HG03520 (cell line): ENCODE measurements around the gene SCMH1.
"Not testable (repeated sequence)": the region's sequence is repeated elsewhere in the genome, so short reads cannot be mapped to it uniquely, and the experiment has no call there.

Experiments used
- ATAC-seq: cut with Tn5 transposase; IDR thresholded peaks from one replicate; pipeline ENCODE4 v1.9.1; 2021; ENCODE audit warnings: mild to moderate bottlenecking, moderate library complexity; ENCODE audit not compliant: unreplicated experiment

The SCMH1 gene

GRCh38 chr1:41158147-41158875 is 83.8 kb downstream of the SCMH1 start:
- no peak for ATAC-seq

- no peak for ATAC-seq
Measured at GRCh38 chr1:41155105-41155504, 87.0 kb downstream of the SCMH1 start.

GRCh38 chr1:41153750-41154274 is 88.3 kb downstream of the SCMH1 start:
- no peak for ATAC-seq

GRCh38 chr1:41152622-41153044 is 89.5 kb downstream of the SCMH1 start:
- no peak for ATAC-seq

DNA sequence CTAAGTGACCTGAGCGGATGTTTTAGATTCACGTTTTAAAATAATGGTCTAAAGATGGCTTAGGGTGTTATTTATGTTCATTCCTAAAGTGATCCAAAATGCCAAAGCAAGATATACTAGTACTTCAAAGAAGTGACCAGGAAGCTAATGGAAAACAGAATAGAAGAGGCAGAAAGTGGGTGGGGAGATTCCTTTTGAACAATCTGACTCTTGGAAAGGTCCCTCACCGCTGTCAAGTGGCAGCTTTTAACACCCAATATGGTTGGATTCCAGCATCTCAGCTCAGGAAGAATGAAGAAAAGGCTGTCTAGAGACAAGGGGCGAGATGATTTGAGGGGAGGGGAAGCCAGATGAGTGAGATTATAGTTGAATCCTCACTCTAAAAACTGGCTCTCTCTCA is 90.3 kb downstream of the SCMH1 start:
- ATAC-seq: no peak

DNA sequence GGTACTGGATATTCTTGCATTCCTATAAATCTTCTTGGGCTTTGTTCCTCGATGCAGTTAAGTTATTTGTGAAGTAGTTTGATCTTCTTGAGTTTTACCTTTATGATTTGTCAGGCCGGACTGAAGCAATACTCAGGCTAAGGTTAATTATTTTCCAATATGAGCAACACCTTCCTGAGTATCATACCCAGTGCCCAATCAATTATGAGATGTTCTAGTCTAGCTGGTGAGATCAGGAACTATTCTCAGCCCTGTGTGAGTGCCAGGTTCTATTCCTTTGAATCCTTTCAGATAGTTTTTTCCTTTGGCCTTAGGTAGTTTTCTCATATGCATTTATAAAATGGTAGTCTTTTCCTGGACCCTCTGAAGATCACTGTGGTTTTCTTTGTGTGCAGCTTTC is 92.5 kb downstream of the SCMH1 start:
- ATAC-seq: no peak

DNA sequence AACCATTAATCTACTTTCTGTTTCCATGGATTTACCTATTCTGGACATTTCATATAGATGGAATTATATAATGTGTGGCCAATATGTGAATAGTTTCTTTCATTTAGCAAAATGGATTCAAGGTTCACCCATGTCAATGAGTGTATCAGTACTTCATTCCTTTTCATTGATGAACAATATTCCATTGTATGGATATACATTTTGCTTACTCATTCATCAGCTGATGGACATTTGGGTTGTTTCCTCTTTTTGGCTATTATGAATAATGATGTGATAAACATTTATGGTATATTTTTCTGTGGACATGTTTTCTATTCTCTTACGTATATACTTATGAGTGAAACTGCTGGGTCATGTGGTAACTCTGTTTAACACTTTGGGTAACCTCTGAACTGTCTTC is 97.8 kb downstream of the SCMH1 start:
- no peak for ATAC-seq

DNA sequence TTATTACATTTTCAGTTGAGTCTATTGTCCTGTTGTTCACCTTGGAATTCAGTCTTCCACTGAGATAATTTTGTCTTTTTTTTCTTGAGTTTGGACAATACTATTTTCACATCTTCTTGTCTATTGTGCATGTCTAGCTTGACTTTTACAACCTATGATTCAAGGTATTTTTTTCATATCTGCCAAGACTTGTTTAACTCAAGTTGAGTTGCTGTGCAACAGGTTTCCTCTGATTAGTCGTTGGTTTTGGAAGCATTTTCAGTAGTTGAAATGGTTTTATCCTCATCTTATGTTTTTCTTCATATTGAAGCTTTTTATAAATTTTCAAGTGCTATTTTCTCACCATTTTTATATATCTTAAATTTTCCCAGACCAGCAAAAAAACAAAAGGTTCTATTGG is 103.6 kb downstream of the SCMH1 start:
- ATAC-seq: no peak

DNA sequence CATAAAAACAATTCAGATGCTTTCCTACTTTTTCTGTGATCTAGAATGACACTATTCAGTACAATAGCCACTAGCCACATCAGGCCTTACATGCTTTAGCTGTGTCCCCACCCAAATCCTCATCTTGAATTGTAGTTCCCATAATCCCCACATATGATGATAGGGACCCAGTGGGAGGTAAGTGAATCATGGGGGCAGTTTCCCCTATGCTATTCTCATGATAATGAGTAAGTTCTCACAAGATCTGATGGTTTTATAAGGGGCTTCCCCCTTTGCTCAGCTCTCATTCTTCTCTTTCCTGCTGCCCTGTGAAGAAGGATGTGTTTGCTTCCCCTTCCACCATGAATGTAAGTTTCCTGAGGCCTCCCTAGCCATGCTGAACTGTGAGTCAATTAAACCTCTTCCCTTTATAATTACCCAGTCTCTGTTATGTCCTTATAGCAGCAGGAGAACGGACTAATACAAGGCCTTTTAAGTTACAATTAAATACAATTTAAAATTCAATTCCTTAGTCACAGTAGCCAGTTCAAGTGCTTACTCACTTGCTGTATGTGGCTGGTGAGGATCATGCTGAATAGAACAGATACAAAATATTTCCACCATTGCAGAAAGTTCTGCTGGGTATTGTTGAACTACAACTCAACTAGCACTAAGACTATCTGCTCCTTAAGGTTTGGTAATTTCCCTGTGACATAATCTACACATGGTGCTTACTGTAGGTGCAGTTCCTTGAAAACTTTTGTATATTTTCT is 106.7 kb downstream of the SCMH1 start:
- no peak for ATAC-seq

GRCh38 chr1:41134325-41134724 is 107.8 kb downstream of the SCMH1 start:
- ATAC-seq: not testable (repeated sequence)

DNA sequence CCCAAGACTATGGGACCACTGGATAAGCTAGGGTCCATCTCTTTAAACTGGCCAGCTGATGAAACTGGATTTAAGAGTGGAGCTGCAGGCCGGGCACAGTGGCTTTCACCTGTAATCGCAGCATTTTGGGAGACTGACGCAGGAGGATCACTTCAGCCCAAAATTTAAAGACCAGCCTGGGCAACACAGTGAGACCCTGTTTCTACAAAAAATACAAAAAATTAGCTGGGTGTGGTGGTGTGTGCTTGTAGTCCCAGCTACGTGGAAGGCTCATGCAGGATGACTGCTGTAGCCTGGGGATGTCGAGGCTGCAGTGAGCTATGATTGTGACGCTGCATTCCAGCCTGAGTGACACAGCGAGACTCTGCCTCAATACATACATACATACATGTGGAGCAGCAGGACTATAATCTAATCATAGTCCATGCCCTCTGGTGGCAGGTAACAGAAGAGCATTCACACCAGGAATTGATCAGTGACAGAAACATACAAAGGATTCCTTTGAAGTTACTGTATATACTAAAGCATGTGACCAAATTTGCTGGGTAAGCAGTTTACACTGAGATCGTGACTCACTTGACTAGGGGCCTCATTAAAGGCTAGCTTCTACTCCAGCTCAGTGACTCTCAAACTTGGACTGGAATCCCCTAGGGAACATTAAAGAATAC is 119.1 kb downstream of the SCMH1 start:
- no peak for ATAC-seq

DNA sequence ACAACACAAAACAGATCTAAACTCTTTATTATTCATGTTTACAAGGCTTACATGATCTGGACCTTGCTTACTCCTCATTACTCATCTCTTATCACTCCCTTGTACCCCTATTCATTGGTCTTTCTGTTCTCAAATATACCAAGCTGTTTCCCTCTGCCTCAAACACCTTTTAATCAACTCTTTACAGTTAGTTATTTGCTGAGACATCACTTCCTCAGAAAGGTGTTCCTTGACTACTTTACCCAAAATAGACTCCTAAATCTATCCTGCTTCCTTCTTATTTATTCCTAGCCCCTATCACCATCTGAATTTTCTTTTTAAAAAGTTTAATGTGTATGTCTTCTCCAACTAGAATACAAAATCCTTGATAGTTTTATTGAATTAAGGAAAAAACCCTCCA is 120.0 kb downstream of the SCMH1 start:
- no peak for ATAC-seq

- no peak for ATAC-seq
Measured at GRCh38 chr1:41118645-41119044, 123.5 kb downstream of the SCMH1 start.

DNA sequence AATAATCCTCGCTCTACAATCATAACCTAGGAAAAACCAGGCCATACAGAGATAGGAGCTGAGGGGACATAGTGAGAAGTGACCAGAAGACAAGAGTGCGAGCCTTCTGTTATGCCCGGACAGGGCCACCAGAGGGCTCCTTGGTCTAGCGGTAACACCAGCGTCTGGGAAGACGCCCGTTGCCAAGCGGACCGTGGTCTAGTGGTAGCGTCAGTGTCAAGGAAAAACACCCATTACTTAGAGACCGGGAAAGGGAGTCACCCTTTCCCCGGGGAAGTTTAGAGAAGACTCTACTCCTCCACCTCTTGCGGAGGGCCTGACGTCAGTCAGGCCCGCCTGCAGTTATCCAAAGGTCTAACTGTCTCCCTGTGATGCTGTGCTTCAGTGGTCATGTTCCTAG is 124.9 kb downstream of the SCMH1 start:
- not testable (repeated sequence) for ATAC-seq

- ATAC-seq: no peak
Measured at GRCh38 chr1:41110736-41111135, 131.4 kb downstream of the SCMH1 start.

DNA sequence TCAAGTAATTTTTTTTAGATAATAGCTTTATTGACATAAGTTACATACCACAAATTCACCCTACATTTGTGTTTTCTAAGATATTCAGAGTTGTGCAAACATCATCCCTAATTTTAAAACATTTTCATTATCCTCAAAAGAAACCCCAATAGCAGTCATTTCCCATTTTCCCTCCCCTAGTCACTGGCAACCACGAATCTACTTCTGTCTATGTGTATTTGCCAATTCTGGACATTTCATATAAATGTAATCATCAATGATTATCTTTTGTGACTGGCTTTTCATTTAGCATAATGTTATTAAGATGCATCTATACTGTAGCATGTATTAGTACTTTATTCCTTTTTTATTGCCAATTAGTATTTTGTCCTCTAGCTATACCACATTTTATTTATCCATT is 131.8 kb downstream of the SCMH1 start:
- no peak for ATAC-seq

DNA sequence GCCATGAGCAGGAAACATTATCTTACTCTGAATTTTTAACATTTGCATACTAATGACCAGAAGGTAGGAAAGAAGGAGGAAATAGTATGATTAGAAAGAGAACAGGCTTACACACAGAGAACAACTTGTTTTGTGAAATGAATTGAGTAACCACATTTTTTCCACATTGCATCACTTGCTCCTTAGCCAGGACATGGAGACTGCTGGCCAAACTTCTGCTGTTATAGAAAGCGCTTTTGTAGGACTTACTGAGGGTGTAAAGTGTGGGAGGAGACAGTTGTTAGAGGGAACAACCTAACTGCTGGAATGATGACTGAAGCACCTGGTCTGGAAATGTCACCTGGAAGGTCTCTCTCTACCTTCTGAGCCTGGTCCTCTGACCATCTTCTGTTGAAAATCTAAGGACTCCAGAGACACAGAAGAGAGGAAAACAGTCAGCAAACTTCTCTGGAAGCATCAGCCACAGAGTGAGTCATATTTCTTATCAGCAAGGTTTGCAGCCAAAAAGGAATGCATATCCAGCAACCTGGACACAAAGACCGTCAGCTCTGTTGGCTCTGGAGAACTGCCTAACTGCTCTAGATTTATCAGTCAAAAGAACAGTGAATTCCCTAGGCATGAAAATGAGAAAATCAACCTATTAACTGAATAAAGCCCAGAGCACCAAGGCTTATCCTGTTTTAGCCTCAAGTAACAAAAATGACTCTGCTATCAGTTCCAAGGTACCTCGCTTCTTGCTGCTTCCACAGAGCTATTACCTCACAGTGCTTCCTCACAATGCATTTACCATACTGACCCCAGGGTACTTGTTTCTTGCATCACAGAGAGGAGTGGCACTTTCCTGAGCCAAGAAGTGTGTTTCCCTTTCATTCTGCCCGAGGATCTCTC is 132.6 kb downstream of the SCMH1 start:
- no peak for ATAC-seq

DNA sequence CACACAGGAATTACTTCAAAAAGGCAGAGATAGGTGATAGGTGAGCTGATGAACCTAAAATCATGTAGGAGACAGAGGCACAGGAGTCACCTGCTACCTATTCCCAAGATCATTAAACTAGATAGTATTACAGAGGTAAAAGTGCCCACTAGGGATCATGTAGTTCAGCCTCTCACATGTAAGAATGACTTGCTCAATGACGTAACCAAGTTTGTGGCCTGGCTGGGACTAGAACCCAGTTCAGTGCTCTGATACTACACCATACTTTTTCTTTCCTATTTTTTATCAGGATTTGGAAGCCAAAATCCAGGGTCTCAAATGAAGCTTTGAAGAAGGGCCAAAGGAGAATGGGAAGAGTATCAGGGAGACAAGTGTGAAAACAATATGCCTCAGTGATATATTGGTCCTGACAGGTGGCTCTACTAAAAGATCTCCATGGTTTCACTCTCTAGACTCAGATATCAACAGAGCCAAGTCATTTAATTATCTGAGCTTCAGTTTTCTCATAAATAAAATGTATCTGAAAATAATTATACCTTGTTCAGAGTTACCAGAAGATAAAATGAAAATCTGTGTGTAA is 133.3 kb downstream of the SCMH1 start:
- no peak for ATAC-seq

DNA sequence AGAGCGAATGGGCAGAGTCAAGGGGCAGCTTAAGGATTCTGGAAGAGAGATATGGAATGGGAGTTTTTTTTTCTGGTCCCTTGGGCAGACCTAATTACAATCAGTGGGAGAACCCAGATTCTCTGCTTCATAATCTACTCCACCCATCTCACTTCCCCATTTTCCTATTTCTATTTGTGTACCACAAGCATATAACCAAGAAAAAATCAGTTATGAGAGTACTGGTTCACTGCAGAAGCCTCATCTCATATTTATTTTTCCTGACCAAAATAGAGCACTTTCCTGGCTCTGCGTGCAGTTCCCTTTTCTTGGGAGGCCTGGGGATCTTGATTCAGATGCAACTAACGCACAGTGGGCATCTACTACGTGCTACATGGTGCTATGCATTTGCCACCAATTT is 138.3 kb downstream of the SCMH1 start:
- no peak for ATAC-seq

DNA sequence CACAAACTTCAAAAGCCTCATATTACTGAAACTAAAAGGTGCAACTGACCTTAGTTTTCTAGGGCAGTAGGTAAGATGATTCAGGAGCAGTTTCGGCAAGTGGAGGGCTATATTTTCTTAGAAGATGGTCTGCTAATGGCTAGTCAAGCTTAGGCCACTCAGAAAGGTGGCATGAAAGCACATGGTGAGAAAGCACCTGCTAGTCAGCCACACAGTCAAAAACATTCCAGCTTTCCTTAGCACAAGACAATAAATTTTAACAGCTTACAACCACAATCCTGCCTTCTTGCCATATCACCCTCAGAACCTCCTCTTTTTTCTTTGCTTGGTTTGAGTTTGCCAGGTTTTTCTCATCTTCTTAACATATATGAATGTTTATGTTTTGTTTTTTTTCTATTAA is 139.5 kb downstream of the SCMH1 start:
- ATAC-seq: no peak
